Astrocyte of the cerebellum (primary cell): ENCODE data around the gene WDR18.

Source experiments
- DNase-seq: peaks from one replicate; pipeline ENCODE4 v3.0.0-alpha.2; 2011; ENCODE audit warnings: low read depth
- H3K4me3 ChIP-seq: 2 replicates; pipeline ENCODE4 v1.5.1; 2011; ENCODE audit warnings: mild to moderate bottlenecking, low read depth, low read length, moderate library complexity
- in situ Hi-C: cut with HindIII; loops from 2 replicates; pipeline ENCODE4 v1.10.0; 2017; ENCODE audit warnings: low sequenced_read_pairs
- TF ChIP-seq, protein P1 (sequence below): IDR thresholded peaks from 2 replicates; pipeline ENCODE4 v1.5.1; 2012; ENCODE audit warnings: low read length, low read depth, moderate library complexity, mild to moderate bottlenecking; ENCODE audit errors: missing control alignments

The WDR18 gene

DNA sequence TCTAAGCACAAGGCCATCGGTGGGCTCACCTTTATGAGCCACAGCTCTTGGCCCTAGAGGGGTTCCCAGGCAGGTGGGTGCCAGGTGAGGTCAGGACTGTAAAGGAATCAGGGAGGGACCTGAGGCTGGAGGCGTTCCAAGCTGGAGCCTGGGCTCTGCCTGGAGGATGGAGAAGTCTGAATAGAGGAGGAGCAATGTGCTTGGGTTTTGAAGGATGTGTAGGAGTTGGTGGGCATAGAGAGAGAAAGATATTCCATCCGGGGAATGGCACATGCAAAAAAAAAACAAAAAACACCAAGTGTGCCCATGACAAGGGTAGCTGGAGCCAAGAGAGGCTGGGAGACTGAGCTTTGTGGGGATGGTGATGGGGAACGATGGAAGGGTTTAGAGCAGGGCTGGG, 18.5 kb downstream of the WDR18 start:
- H3K4me3 ChIP-seq, result no peak overlapping the region

GRCh38 chr19:1003283-1003682, 19.1 kb downstream of the WDR18 start:
- TF ChIP-seq, protein P1, sequence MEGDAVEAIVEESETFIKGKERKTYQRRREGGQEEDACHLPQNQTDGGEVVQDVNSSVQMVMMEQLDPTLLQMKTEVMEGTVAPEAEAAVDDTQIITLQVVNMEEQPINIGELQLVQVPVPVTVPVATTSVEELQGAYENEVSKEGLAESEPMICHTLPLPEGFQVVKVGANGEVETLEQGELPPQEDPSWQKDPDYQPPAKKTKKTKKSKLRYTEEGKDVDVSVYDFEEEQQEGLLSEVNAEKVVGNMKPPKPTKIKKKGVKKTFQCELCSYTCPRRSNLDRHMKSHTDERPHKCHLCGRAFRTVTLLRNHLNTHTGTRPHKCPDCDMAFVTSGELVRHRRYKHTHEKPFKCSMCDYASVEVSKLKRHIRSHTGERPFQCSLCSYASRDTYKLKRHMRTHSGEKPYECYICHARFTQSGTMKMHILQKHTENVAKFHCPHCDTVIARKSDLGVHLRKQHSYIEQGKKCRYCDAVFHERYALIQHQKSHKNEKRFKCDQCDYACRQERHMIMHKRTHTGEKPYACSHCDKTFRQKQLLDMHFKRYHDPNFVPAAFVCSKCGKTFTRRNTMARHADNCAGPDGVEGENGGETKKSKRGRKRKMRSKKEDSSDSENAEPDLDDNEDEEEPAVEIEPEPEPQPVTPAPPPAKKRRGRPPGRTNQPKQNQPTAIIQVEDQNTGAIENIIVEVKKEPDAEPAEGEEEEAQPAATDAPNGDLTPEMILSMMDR, result no peak
- in situ Hi-C loops, result no loop called here
- H3K4me3 ChIP-seq, result no peak overlapping the region
- DNase-seq, result no peak

More for the DNA sequence above, 18.5 kb downstream of the WDR18 start:
- no peak for DNase-seq
- TF ChIP-seq, protein P1, result no peak
- in situ Hi-C loops, result no loop called here

DNA sequence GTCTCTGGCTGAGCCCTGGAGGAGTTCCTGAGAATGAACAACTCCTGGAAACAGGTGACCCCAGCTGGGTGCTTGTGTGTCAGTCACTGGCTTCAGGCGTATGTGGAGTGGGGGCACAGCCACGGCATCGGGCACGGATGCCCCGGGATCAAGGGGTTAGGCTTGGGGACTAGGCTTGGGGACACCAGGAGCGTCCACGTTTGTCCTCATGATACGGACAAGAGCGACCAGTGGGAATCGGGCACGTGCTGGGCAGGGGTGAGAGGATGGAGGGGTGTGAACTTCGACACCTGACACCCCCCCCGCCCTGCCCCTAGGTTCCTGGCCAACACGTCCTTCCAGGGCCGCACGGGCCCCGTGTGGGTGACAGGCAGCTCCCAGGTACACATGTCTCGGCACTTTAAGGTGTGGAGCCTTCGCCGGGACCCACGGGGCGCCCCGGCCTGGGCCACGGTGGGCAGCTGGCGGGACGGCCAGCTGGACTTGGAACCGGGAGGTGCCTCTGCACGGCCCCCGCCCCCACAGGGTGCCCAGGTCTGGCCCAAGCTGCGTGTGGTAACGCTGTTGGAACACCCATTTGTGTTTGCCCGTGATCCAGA, 20.2 kb downstream of the WDR18 start:
- TF ChIP-seq, protein P1, result no peak
- in situ Hi-C loops, result no loop called here
- H3K4me3 ChIP-seq, result no peak overlapping the region
- no peak for DNase-seq

DNA sequence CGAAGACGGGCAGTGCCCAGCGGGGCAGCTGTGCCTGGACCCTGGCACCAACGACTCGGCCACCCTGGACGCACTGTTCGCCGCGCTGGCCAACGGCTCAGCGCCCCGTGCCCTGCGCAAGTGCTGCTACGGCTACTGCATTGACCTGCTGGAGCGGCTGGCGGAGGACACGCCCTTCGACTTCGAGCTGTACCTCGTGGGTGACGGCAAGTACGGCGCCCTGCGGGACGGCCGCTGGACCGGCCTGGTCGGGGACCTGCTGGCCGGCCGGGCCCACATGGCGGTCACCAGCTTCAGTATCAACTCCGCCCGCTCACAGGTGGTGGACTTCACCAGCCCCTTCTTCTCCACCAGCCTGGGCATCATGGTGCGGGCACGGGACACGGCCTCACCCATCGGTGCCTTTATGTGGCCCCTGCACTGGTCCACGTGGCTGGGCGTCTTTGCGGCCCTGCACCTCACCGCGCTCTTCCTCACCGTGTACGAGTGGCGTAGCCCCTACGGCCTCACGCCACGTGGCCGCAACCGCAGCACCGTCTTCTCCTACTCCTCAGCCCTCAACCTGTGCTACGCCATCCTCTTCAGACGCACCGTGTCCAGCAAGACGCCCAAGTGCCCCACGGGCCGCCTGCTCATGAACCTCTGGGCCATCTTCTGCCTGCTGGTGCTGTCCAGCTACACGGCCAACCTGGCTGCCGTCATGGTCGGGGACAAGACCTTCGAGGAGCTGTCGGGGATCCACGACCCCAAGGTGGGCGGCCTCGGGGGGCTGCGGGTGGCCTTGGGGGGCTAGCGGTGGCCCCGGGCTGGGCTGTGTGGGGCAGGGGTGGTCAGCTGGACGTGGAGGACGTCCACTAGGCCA, 20.9 kb downstream of the WDR18 start:
- DNase-seq, result no peak
- H3K4me3 ChIP-seq, result no peak overlapping the region

DNA sequence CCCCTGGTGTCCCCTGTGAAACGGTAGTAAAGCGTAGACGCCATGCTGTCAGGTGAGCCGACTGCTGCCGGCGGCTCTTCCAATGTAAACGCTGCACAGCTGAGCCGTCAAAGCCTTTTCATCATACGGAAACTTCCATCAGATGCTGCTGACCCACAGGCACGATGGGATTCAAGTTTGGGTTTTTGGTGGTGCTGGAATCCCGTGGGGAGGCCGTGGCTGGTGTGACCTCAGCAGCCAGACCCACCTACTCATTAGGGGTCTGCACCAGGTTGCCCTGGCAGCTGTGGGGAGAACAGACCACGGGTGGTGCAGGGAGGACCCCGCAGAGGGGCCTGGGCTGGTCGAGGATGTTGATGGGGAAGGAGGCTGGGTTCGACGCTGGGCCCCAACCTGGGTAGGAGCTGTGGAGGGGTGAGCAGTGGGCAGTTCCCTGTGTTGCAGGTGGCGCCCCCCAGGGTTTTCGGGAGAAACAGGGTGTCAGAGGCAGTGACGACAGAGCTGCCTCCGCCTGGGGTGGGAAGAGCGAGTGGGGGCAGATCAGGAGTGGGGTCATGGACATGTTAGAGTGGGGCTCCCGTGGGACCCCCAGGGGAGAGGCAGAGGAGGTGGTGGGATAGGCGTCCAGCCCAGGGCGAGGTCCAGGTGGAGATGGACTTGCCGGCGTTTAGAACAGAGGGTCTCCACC, 22.7 kb downstream of the WDR18 start:
- TF ChIP-seq, protein P1, result no peak
- no peak overlapping the region for H3K4me3 ChIP-seq
- in situ Hi-C loops, result no loop called here
- no peak for DNase-seq

More for the DNA sequence above, 20.9 kb downstream of the WDR18 start:
- in situ Hi-C loops, result no loop called here
- TF ChIP-seq, protein P1, result no peak

- no peak overlapping the region for H3K4me3 ChIP-seq
- no peak for DNase-seq
- TF ChIP-seq, protein P1, result no peak
- in situ Hi-C loops, result no loop called here
Observed at GRCh38 chr19:1007399-1008251, 23.5 kb downstream of the WDR18 start.
